HepG2 (cell line): ENCODE measurements around the gene GEMIN4. TPM values are rescaled to one million over a fixed set of nuclear protein-coding genes. Genes with fewer than 3 reads are reported as not detected.

ENCODE experiments used
- ARHGAP35 ChIP-seq: sonication (generic); formaldehyde crosslinking; IDR thresholded peaks from 2 replicates; pipeline ENCODE4 v1.9.0; 2022; ENCODE audit warnings: mild to moderate bottlenecking, inconsistent platforms, moderate library complexity, missing genetic modification reagents, borderline replicate concordance
- EHMT2 ChIP-seq: fragments of 200-600 bp; sonication (generic); IDR thresholded peaks from 2 replicates; pipeline ENCODE4 v1.7.0; 2017; ENCODE audit warnings: antibody characterized with exemption, low read depth, low read length, borderline replicate concordance
- ETV6 ChIP-seq: sonication (generic); formaldehyde crosslinking; conservative IDR thresholded peaks from 2 replicates; pipeline ENCODE4 v1.4.0; 2020; ENCODE audit warnings: missing genetic modification reagents
- HNRNPL ChIP-seq: fragments of 200-400 bp; formaldehyde crosslinking; IDR thresholded peaks from 2 replicates; pipeline ENCODE4 v1.6.1; 2017; ENCODE audit warnings: mild to moderate bottlenecking, low read depth, low read length
- HOXA7 ChIP-seq: sonication (generic); formaldehyde crosslinking; IDR thresholded peaks from 2 replicates; pipeline ENCODE4 v1.8.1; 2022; ENCODE audit warnings: mild to moderate bottlenecking, missing genetic modification reagents, moderate library complexity
- KDM3A ChIP-seq: IDR thresholded peaks from 2 replicates; pipeline ENCODE4 v1.6.1; 2018; ENCODE audit warnings: low read depth, missing compliant biosample characterization
- KLF9 ChIP-seq: IDR thresholded peaks from 2 replicates; pipeline ENCODE4 v1.6.1; 2016; ENCODE audit warnings: low read depth
- PHF20 ChIP-seq: sonication (generic); formaldehyde crosslinking; IDR thresholded peaks from 2 replicates; pipeline ENCODE4 v1.5.0; 2020; ENCODE audit warnings: mild to moderate bottlenecking, missing genetic modification reagents
- PRDM4 ChIP-seq: sonication (generic); formaldehyde crosslinking; IDR thresholded peaks from 2 replicates; pipeline ENCODE4 v1.9.0; 2021; ENCODE audit warnings: missing genetic modification reagents, borderline replicate concordance
- RCOR2 ChIP-seq: IDR thresholded peaks from 2 replicates; pipeline ENCODE4 v1.6.1; 2016; ENCODE audit warnings: missing biosample characterization, missing genetic modification reagents
- SALL1 ChIP-seq: sonication (generic); formaldehyde crosslinking; IDR thresholded peaks from 2 replicates; pipeline ENCODE4 v1.8.0; 2022; ENCODE audit warnings: mild to moderate bottlenecking, missing genetic modification reagents
- SRSF1 ChIP-seq: fragments of 200-400 bp; formaldehyde crosslinking; optimal IDR thresholded peaks from 2 replicates; pipeline ENCODE3; 2017; ENCODE audit warnings: mild to moderate bottlenecking, low read depth, low read length, moderate library complexity
- TARDBP ChIP-seq: sonication (generic); formaldehyde crosslinking; IDR thresholded peaks from 2 replicates; pipeline ENCODE4 v1.8.0; 2022; ENCODE audit warnings: mild to moderate bottlenecking, missing genetic modification reagents
- WIZ ChIP-seq: sonication (generic); formaldehyde crosslinking; IDR thresholded peaks from 2 replicates; pipeline ENCODE4 v1.5.1; 2020; ENCODE audit warnings: mild to moderate bottlenecking, missing genetic modification reagents
- ZEB1 ChIP-seq: IDR thresholded peaks from 2 replicates; pipeline ENCODE4 v1.6.1; 2012; ENCODE audit warnings: mild to moderate bottlenecking, low read depth, inconsistent platforms; ENCODE audit not compliant: insufficient replicate concordance
- ZFP36L2 ChIP-seq: sonication (generic); formaldehyde crosslinking; IDR thresholded peaks from 2 replicates; pipeline ENCODE4 v1.4.0; 2020; ENCODE audit warnings: missing genetic modification reagents
- ZNF333 ChIP-seq: sonication (generic); formaldehyde crosslinking; IDR thresholded peaks from 2 replicates; pipeline ENCODE4 v1.4.0; 2020; ENCODE audit warnings: mild to moderate bottlenecking, missing genetic modification reagents, borderline replicate concordance
- ZNF446 ChIP-seq: sonication (generic); formaldehyde crosslinking; IDR thresholded peaks from 2 replicates; pipeline ENCODE4 v1.5.0; 2020; ENCODE audit warnings: mild to moderate bottlenecking, missing genetic modification reagents
- ZNF468 ChIP-seq: sonication (generic); formaldehyde crosslinking; IDR thresholded peaks from 2 replicates; pipeline ENCODE4 v1.8.0; 2022; ENCODE audit warnings: mild to moderate bottlenecking, moderate library complexity, missing genetic modification reagents
- ZNF570 ChIP-seq: sonication (generic); formaldehyde crosslinking; IDR thresholded peaks from 2 replicates; pipeline ENCODE4 v1.4.0; 2020; ENCODE audit warnings: mild to moderate bottlenecking, missing genetic modification reagents, borderline replicate concordance
- ZSCAN12 ChIP-seq: sonication (generic); formaldehyde crosslinking; IDR thresholded peaks from 2 replicates; pipeline ENCODE4 v1.9.0; 2021; ENCODE audit warnings: mild to moderate bottlenecking, missing genetic modification reagents
- polyA plus RNA-seq, 8 experiments: library from polyadenylated mRNA; depleted of rRNA in 3 of 8; stranded (reverse) in 7 of 8; unstranded in 1 of 8; fragments of >200 nt; fragmentation: Illumina TruSeq in 4 of 8; extraction: Trizol in 4 of 8; gene quantifications; 2 replicates each; pipeline versions ENCODE4 v1.2.1 to v1.2.3, GENCODE V29; 2011 to 2016; ENCODE audit warnings: low read depth in 4 of 8, missing spikeins in 1 of 8, mixed read lengths in 1 of 8; ENCODE audit not compliant: insufficient read depth in 1 of 8
- total RNA-seq, 5 experiments: library from RNA; depleted of rRNA; stranded (reverse); fragments of >200 nt; fragmentation: Illumina TruSeq; extraction: Trizol; gene quantifications; 2 replicates each; pipeline ENCODE4 v1.2.3, GENCODE V29; 2016; ENCODE audit warnings: low read depth in 1 of 5
- TF ChIP-seq, protein P1 (sequence below): fragments of 450-650 bp; IDR thresholded peaks from 2 replicates; pipeline ENCODE4 v1.6.1; 2016
- TF ChIP-seq, protein P2 (sequence below): sonication (generic); formaldehyde crosslinking; IDR thresholded peaks from 2 replicates; pipeline ENCODE4 v1.8.0; 2022; ENCODE audit warnings: missing genetic modification reagents, mild to moderate bottlenecking, inconsistent platforms, borderline replicate concordance

Gene GEMIN4
- total and polyA plus RNA-seq, 2 of the 13 experiments (the other 11 are each of a cell fraction or from before 2014, with no cell fraction given): 10.8 to 22.7 TPM

DNA sequence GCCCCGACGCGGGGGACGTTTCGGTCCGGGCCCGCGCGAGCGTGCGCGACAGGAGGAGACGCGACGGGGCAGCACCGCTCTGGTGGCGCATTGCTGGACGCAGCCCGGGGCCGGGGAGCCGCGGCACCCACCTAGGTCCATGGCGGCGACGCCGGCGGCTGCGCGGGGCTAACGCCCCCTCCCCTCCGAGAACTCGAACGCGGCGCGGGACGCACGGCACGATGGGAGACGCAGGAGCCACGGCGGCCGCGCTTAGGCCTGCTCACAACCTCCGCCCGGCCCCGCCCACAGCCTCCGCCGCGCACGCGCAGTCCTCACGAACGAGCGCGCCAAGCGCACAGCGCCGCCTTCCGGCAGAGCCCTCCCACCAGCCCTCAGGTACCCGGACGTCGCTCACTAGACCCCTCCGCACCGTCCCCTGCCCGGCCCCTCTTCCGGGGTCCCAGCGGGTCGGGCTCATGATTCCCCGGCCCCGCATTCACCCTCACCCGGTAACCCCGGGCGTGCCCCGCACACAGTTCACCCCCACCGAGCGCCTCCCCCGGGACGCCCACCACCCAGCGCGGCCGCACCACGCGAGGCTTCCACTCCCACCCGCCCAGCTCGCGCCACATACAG is at the start of gene GEMIN4 (continued):
- TF ChIP-seq ZFP36L2 (CRISPR knock-in tag) (no peak; the same call in 1 of the 2 replicates), RCOR2 (CRISPR knock-in tag) (no peak), ZSCAN12 (CRISPR knock-in tag) (no peak; the same call in 1 of the 2 replicates), ARHGAP35 (no peak), TARDBP (CRISPR knock-in tag) (peak; percentile 80), KLF9 (no peak), WIZ (CRISPR knock-in tag) (no peak), SALL1 (peak; percentile 69), ZNF570 (CRISPR knock-in tag) (no peak), ZNF446 (CRISPR knock-in tag) (no peak), ETV6 (CRISPR knock-in tag) (no peak; the same call in 1 of the 2 replicates), ZEB1 (no peak), HNRNPL (no peak), PHF20 (CRISPR knock-in tag) (peak; percentile 74), PRDM4 (CRISPR knock-in tag) (peak; percentile 67; the same call in 1 of the 2 replicates), EHMT2 (no peak), ZNF468 (CRISPR knock-in tag) (no peak), SRSF1 (no peak), HOXA7 (CRISPR knock-in tag) (no peak), ZNF333 (CRISPR knock-in tag) (no peak; the same call in 1 of the 2 replicates), KDM3A (CRISPR knock-in tag) (no peak)
- TF ChIP-seq, protein P1, sequence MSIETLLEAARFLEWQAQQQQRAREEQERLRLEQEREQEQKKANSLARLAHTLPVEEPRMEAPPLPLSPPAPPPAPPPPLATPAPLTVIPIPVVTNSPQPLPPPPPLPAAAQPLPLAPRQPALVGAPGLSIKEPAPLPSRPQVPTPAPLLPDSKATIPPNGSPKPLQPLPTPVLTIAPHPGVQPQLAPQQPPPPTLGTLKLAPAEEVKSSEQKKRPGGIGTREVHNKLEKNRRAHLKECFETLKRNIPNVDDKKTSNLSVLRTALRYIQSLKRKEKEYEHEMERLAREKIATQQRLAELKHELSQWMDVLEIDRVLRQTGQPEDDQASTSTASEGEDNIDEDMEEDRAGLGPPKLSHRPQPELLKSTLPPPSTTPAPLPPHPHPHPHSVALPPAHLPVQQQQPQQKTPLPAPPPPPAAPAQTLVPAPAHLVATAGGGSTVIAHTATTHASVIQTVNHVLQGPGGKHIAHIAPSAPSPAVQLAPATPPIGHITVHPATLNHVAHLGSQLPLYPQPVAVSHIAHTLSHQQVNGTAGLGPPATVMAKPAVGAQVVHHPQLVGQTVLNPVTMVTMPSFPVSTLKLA: no peak
- TF ChIP-seq, protein P2, sequence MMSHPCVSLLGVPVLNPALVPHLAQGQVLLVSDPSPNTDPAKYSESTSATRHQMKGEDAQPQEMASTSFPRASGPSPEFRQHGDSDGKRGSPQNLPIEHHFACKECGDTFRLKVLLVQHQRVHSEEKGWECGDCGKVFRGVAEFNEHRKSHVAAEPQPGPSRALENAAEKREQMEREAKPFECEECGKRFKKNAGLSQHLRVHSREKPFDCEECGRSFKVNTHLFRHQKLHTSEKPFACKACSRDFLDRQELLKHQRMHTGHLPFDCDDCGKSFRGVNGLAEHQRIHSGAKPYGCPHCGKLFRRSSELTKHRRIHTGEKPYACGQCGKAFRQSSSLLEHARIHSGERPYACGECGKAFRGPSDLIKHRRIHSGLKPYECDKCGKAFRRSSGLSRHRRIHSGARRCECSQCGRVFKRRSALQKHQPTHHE (CRISPR knock-in tag): no peak
